Endothelial cell of umbilical vein (primary cell): ENCODE measurements around the gene CCSER2. TPM values are rescaled to one million over a fixed set of nuclear protein-coding genes. Genes with fewer than 3 reads are reported as not detected.

Experiments
- BruUV-seq: library from RNA; stranded (reverse); fragments of 400-500 nt; replicated peaks from 2 replicates; lab custom pipeline; 2021; lab: Mats Ljungman, UMichigan
- CTCF ChIA-PET: fragments of 300-600, 350-600 bp; sonication (Branson Sonifier 250); formaldehyde crosslinking; loops from one replicate; lab custom pipeline; 2021; ENCODE audit warnings: antibody characterized with exemption, inconsistent platforms; lab: Charles Lee
- POLR2A ChIA-PET: fragments of 300-600, 350-600 bp; sonication (Branson Sonifier 250); formaldehyde crosslinking; loops from one replicate; lab custom pipeline; 2021; ENCODE audit warnings: antibody characterized with exemption, inconsistent platforms; lab: Charles Lee
- DNase-seq: peaks from one replicate; pipeline ENCODE4 v3.0.0-alpha.2; 2011; ENCODE audit warnings: low read depth, low spot score
- FAIRE-seq: peaks from 2 replicates; lab custom pipeline; 2011; peaks lifted over from hg19 to GRCh38; lab: Jason Lieb, UNC
- H2AFZ ChIP-seq: 2 replicates; pipeline ENCODE4 v1.6.0; 2012; ENCODE audit warnings: low read depth, low read length, control low read depth, inconsistent platforms
- H3K27ac ChIP-seq: 2 replicates; pipeline ENCODE4 v1.5.1; 2011; ENCODE audit warnings: low read depth, mild to moderate bottlenecking, control low read depth, low read length, moderate library complexity; ENCODE audit not compliant: insufficient read depth
- H3K27me3 ChIP-seq, 2 experiments: 2 replicates each; pipeline versions ENCODE4 v1.6.0 to v1.6.1; 2011; ENCODE audit warnings: low read length in 2 of 2, mixed read lengths in 1 of 2; ENCODE audit not compliant: control insufficient read depth in 2 of 2, insufficient read depth in 2 of 2
- H3K36me3 ChIP-seq, 2 experiments: 2 replicates in 1 of 2; 3 replicates in 1 of 2; pipeline ENCODE4 v1.5.1; 2011; ENCODE audit warnings: low read length in 2 of 2, mild to moderate bottlenecking in 1 of 2, moderate library complexity in 1 of 2; ENCODE audit not compliant: control insufficient read depth in 2 of 2, insufficient read depth in 2 of 2; ENCODE audit errors: extremely low read depth in 1 of 2
- H3K4me1 ChIP-seq: 3 replicates; pipeline ENCODE4 v1.5.1; 2011; ENCODE audit warnings: mild to moderate bottlenecking, low read length; ENCODE audit not compliant: control insufficient read depth, insufficient read depth; ENCODE audit errors: extremely low read depth
- H3K4me2 ChIP-seq: 2 replicates; pipeline ENCODE4 v1.6.1; 2011; ENCODE audit warnings: low read length, control low read depth, mixed read lengths; ENCODE audit not compliant: insufficient read depth
- H3K4me3 ChIP-seq, 3 experiments: fragments of 200-600 bp in 1 of 3; sonication (generic), shearing (Covaris generic) in 1 of 3; replicated peaks in 1 of 3; 2 replicates each; pipeline ENCODE4 v1.5.1; 2011 to 2016; ENCODE audit warnings: control low read depth in 3 of 3, low read length in 3 of 3, mild to moderate bottlenecking in 2 of 3, inconsistent platforms in 1 of 3, low read depth in 1 of 3, moderate library complexity in 1 of 3; ENCODE audit not compliant: insufficient read depth in 1 of 3
- H3K79me2 ChIP-seq: 2 replicates; pipeline ENCODE4 v1.6.0; 2012; ENCODE audit warnings: low read length, inconsistent platforms; ENCODE audit not compliant: control insufficient read depth, insufficient read depth
- H3K9ac ChIP-seq: replicated peaks from 2 replicates; pipeline ENCODE3; 2011; ENCODE audit warnings: low read length, control low read depth; ENCODE audit not compliant: insufficient read depth; ENCODE audit errors: extremely low read depth
- H3K9me1 ChIP-seq: replicated peaks from 3 replicates; pipeline ENCODE4 v1.6.0; 2011; ENCODE audit warnings: mild to moderate bottlenecking, low read length; ENCODE audit not compliant: control insufficient read depth, insufficient read depth; ENCODE audit errors: extremely low read depth
- H3K9me3 ChIP-seq: replicated peaks from 2 replicates; pipeline ENCODE4 v1.5.1; 2012; ENCODE audit warnings: low read length, inconsistent platforms; ENCODE audit not compliant: control insufficient read depth, insufficient read depth
- H4K20me1 ChIP-seq: replicated peaks from 2 replicates; pipeline ENCODE3; 2011; ENCODE audit warnings: mild to moderate bottlenecking, low read length; ENCODE audit not compliant: control insufficient read depth, insufficient read depth; ENCODE audit errors: extremely low read depth
- CTCF ChIP-seq, 2 donors: IDR thresholded peaks; 1 replicate in 1 of 2; 2 replicates in 1 of 2; pipeline ENCODE4 v1.5.1; 2011; ENCODE audit warnings: low read length in 2 of 2, mild to moderate bottlenecking in 2 of 2, moderate library complexity in 2 of 2, control low read depth in 1 of 2, inconsistent platforms in 1 of 2, low read depth in 1 of 2; ENCODE audit not compliant: insufficient read depth in 1 of 2; ENCODE audit errors: extremely low read depth in 1 of 2
- EZH2 ChIP-seq: IDR thresholded peaks from 2 replicates; pipeline ENCODE4 v1.6.1; 2012; ENCODE audit warnings: borderline replicate concordance, low read depth, mild to moderate bottlenecking, moderate library complexity, low read length, inconsistent platforms; ENCODE audit not compliant: severe bottlenecking
- FOS ChIP-seq: IDR thresholded peaks from 2 replicates; pipeline ENCODE4 v1.6.1; 2011; ENCODE audit warnings: mild to moderate bottlenecking, low read length, moderate library complexity, borderline replicate concordance; ENCODE audit not compliant: insufficient read depth
- GATA2 ChIP-seq: IDR thresholded peaks from 2 replicates; pipeline ENCODE4 v1.7.0; 2011; ENCODE audit warnings: low read depth, mild to moderate bottlenecking, moderate library complexity, mixed read lengths, low read length; ENCODE audit not compliant: insufficient read length, insufficient read depth
- JUN ChIP-seq: IDR thresholded peaks from 2 replicates; pipeline ENCODE4 v1.6.1; 2011; ENCODE audit warnings: borderline replicate concordance, low read depth; ENCODE audit not compliant: insufficient read length, insufficient read depth
- MAX ChIP-seq: IDR thresholded peaks from 2 replicates; pipeline ENCODE4 v1.6.1; 2011; ENCODE audit not compliant: insufficient read depth, insufficient read length
- MYC ChIP-seq: IDR thresholded peaks from one replicate; pipeline ENCODE4 v1.6.1; 2011; ENCODE audit warnings: mild to moderate bottlenecking, low read depth, low read length
- POLR2A ChIP-seq: IDR thresholded peaks from 2 replicates; pipeline ENCODE4 v1.6.1; 2012; ENCODE audit warnings: low read depth, mild to moderate bottlenecking, control low read depth, low read length
- POLR2AphosphoS5 ChIP-seq: IDR thresholded peaks from 2 replicates; pipeline ENCODE4 v1.6.1; 2012; ENCODE audit warnings: low read depth, mild to moderate bottlenecking, control low read depth, low read length, moderate library complexity; ENCODE audit not compliant: insufficient read depth
- dilution Hi-C: fragments of 300-500 bp; cut with MboI; formaldehyde crosslinking; loops from one replicate; pipeline ENCODE4 v1.15.0; 2019; ENCODE audit warnings: low sequenced_read_pairs; ENCODE audit not compliant: extremely low pct_ligation_motif_present
- intact Hi-C: fragments of 100-400 bp; cut with micrococcal nuclease; formaldehyde crosslinking; loops from one replicate; pipeline ENCODE4 v1.10.0; 2022
- polyA plus RNA-seq, 4 experiments: library from polyadenylated mRNA; depleted of rRNA in 3 of 4; stranded (reverse) in 3 of 4; unstranded in 1 of 4; fragments of >200 nt; gene quantifications; 2 replicates each; pipeline versions ENCODE4 v1.2.1 to v1.2.3, GENCODE V29; 2011 to 2012; ENCODE audit warnings: missing spikeins in 1 of 4
- total RNA-seq: library from RNA; stranded (reverse); gene quantifications from 2 replicates; pipeline ENCODE4 v1.2.3, GENCODE V29; 2021

CCSER2 gene
- total and polyA plus RNA-seq, 2 donors (not counting 3 experiments of a cell fraction or from before 2014, with no cell fraction given) = 14.5 to 49.3 TPM

- no peaks in the 10 kb centered on the region for H3K9me3 ChIP-seq
- H3K36me3 ChIP-seq = peaks cover 3 to 7% of the 10 kb centered on the region in 2 experiments
- peaks cover 4% of the 10 kb centered on the region for H4K20me1 ChIP-seq
- no peak overlapping the region for H3K27ac ChIP-seq
- no peak overlapping the region for H2AFZ ChIP-seq
- TF ChIP-seq FOS (no peak), MYC (no peak), GATA2 (no peak), CTCF (IDR thresholded peaks at IDR 0.05; ENCODE audit: extremely low read depth in 1 of 2, insufficient read depth in 1 of 2, low read depth in 1 of 2, low read length in 2 of 2) (no peak), JUN (no peak), POLR2A (no peak), POLR2AphosphoS5 (no peak), MAX (no peak), EZH2 (no peak)
- POLR2A ChIA-PET = interaction anchor here (0.5 kb wide), 1 partner anchor 44 kb away, joined by 5 read pairs; the partner anchor contains the start of gene CCSER2
- DNase-seq (no peak), FAIRE-seq (no peak)
- no peaks in the 10 kb centered on the region for H3K27me3 ChIP-seq
- H3K79me2 ChIP-seq = peaks cover 34% of the 10 kb centered on the region
- intact Hi-C loops (no loop called here), dilution Hi-C loops (no loop called here)
- BruUV-seq = TSS peak; percentile 51
- H3K9ac ChIP-seq = no peak overlapping the region
- no peak overlapping the region for H3K4me3 ChIP-seq
- no peak overlapping the region for H3K4me2 ChIP-seq
- CTCF ChIA-PET = interaction anchor here (1.2 to 7.9 kb wide), 6 partner anchors 20 to 166 kb away, joined by 3 to 231 read pairs (median 9); no protein-coding TSS in a partner anchor
- H3K4me1 ChIP-seq = no peaks in the 10 kb centered on the region
- no peaks in the 10 kb centered on the region for H3K9me1 ChIP-seq
Observed at GRCh38 chr10:84371944-84372343, 43.6 kb downstream of the CCSER2 start.
